Vagina (tissue), 2 donors: Measurements from ENCODE around the gene NCOA4.

Experiments
- POLR2A ChIP-seq, 2 donors: fragments of 450-650 bp; IDR thresholded peaks; one replicate each; pipeline ENCODE4 v1.6.1; 2017; ENCODE audit warnings: antibody characterized with exemption in 2 of 2, mild to moderate bottlenecking in 2 of 2, moderate library complexity in 2 of 2
- TF ChIP-seq, protein P1 (sequence below), 3 experiments: fragments of 450-650 bp in 2 of 3; fragments of 200-600 bp in 1 of 3; sonication (generic) in 1 of 3; IDR thresholded peaks; one replicate each; pipeline ENCODE4 v1.5.1; 2017 to 2019; ENCODE audit warnings: antibody characterized with exemption in 3 of 3, mild to moderate bottlenecking in 2 of 3, moderate library complexity in 2 of 3

DNA sequence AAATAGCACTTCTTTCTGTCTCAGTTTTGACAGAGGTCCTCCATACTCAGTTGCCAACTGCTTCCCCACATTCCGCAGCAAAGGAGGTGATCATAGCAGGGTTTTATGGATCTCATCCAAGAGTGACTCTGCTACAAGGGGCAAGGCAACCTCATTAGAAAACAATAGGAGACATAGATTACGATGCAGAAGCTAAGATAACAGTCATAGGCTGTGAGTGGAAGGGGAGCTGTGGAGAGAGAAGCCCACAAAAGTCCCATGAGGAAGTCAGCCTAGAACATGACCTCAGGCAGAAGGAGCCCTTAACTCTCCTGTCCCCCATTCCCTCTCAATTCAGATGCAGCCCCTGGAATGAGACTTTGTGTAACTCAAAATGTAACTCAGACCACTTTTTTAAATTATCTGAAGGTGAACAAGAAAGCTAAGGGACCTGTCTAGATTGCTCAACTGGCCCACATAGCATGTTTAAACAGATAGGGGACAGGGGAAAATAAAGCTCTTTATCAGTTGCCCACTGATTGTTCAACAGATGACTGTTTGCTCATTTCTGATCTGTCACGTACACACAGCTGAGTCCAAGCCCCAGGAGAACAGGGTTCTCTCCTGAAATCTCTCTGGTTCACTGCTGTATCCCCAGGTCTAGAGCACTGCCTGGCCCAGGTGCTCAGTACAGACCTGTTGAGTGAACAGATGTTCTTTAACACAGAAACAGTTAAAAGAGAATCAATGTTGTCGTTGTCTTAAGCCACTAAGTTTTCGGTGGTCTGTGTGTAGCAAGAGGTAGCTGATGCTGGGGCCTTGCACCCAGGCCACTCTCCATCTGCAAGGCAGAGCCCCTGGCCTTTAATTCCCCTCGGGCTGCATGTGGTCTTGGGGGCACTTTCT is 1.5 kb upstream of the NCOA4 start:
- TF ChIP-seq, protein P1, sequence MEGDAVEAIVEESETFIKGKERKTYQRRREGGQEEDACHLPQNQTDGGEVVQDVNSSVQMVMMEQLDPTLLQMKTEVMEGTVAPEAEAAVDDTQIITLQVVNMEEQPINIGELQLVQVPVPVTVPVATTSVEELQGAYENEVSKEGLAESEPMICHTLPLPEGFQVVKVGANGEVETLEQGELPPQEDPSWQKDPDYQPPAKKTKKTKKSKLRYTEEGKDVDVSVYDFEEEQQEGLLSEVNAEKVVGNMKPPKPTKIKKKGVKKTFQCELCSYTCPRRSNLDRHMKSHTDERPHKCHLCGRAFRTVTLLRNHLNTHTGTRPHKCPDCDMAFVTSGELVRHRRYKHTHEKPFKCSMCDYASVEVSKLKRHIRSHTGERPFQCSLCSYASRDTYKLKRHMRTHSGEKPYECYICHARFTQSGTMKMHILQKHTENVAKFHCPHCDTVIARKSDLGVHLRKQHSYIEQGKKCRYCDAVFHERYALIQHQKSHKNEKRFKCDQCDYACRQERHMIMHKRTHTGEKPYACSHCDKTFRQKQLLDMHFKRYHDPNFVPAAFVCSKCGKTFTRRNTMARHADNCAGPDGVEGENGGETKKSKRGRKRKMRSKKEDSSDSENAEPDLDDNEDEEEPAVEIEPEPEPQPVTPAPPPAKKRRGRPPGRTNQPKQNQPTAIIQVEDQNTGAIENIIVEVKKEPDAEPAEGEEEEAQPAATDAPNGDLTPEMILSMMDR (IDR thresholded peaks at IDR 0.05): no peak
- TF ChIP-seq POLR2A (IDR thresholded peaks at IDR 0.05): no peak
